Fibroblast of lung (primary cell): ENCODE results near the gene DRD2. TPM values are rescaled to one million over a fixed set of nuclear protein-coding genes. Genes with fewer than 3 reads are reported as not detected.

Experiments
- DNase-seq, 2 donors: peaks; one replicate each; pipeline versions ENCODE4 v3.0.0 to v3.0.0-alpha.2; 2010; ENCODE audit warnings: low read depth in 2 of 2
- H2AFZ ChIP-seq: 2 replicates; pipeline ENCODE4 v1.5.1; 2012; ENCODE audit warnings: low read length, control low read depth, inconsistent platforms
- H3K27ac ChIP-seq: 2 replicates; pipeline ENCODE4 v1.5.1; 2011; ENCODE audit warnings: low read length, control low read depth; ENCODE audit not compliant: insufficient read depth
- H3K27me3 ChIP-seq: 2 replicates; pipeline ENCODE4 v1.5.1; 2011; ENCODE audit warnings: mild to moderate bottlenecking, low read length; ENCODE audit not compliant: control insufficient read depth, insufficient read depth
- H3K36me3 ChIP-seq: 2 replicates; pipeline ENCODE4 v1.5.1; 2011; ENCODE audit warnings: low read length; ENCODE audit not compliant: control insufficient read depth, insufficient read depth
- H3K4me1 ChIP-seq: 2 replicates; pipeline ENCODE4 v1.5.1; 2011; ENCODE audit warnings: low read length; ENCODE audit not compliant: control insufficient read depth, insufficient read depth; ENCODE audit errors: extremely low read depth
- H3K4me2 ChIP-seq: 2 replicates; pipeline ENCODE4 v1.5.1; 2011; ENCODE audit warnings: low read length, control low read depth; ENCODE audit not compliant: insufficient read depth; ENCODE audit errors: extremely low read depth
- H3K4me3 ChIP-seq, 4 experiments: fragments of 200-600 bp in 1 of 4; sonication (generic) in 1 of 4; replicated peaks in 1 of 4; 2 replicates each; pipeline ENCODE4 v1.5.1; 2011 to 2016; ENCODE audit warnings: low read length in 4 of 4, low read depth in 3 of 4, mild to moderate bottlenecking in 3 of 4, control low read depth in 2 of 4, inconsistent platforms in 1 of 4, mixed read lengths in 1 of 4; ENCODE audit not compliant: insufficient read depth in 1 of 4; ENCODE audit errors: control extremely low read depth in 1 of 4
- H3K79me2 ChIP-seq: 2 replicates; pipeline ENCODE4 v1.5.1; 2012; ENCODE audit warnings: mild to moderate bottlenecking, low read length, inconsistent platforms; ENCODE audit not compliant: control insufficient read depth, insufficient read depth
- H3K9ac ChIP-seq: 2 replicates; pipeline ENCODE4 v1.5.1; 2011; ENCODE audit warnings: mild to moderate bottlenecking, low read length, control low read depth; ENCODE audit not compliant: insufficient read depth
- H3K9me3 ChIP-seq: 2 replicates; pipeline ENCODE4 v1.5.1; 2012; ENCODE audit warnings: low read depth, low read length; ENCODE audit not compliant: control insufficient read depth, insufficient read depth
- H4K20me1 ChIP-seq: 2 replicates; pipeline ENCODE4 v1.5.1; 2011; ENCODE audit warnings: low read length; ENCODE audit not compliant: control insufficient read depth, insufficient read depth; ENCODE audit errors: extremely low read depth
- CTCF ChIP-seq, 2 donors: IDR thresholded peaks in 1 of 2; conservative IDR thresholded peaks in 1 of 2; 1 replicate in 1 of 2; 2 replicates in 1 of 2; pipeline ENCODE4 v1.5.1; 2011 to 2012; ENCODE audit warnings: low read length in 2 of 2, control low read depth in 1 of 2, inconsistent platforms in 1 of 2, low read depth in 1 of 2, mild to moderate bottlenecking in 1 of 2
- EZH2 ChIP-seq: IDR thresholded peaks from 2 replicates; pipeline ENCODE4 v1.5.1; 2012; ENCODE audit warnings: low read length, control low read depth, mild to moderate bottlenecking; ENCODE audit errors: missing control alignments
- polyA plus RNA-seq, 2 donors: library from polyadenylated mRNA; depleted of rRNA in 1 of 2; stranded (reverse) in 1 of 2; unstranded in 1 of 2; fragments of >200 nt; gene quantifications; 2 replicates each; pipeline ENCODE4 v1.2.1, GENCODE V29; 2011 to 2012; ENCODE audit warnings: missing spikeins in 1 of 2
- total RNA-seq: library from RNA; depleted of rRNA; stranded (reverse); fragments of >200 nt; gene quantifications from 2 replicates; pipeline ENCODE4 v1.2.1, GENCODE V29; 2014

Gene DRD2
- total and polyA plus RNA-seq, 2 donors (not counting 1 experiment from before 2014, with no cell fraction given) = not detected

GRCh38 chr11:113407163-113407562, 68.0 kb downstream of the DRD2 start:
- H3K79me2 ChIP-seq = no peaks in the 10 kb centered on the region
- H4K20me1 ChIP-seq = no peaks in the 10 kb centered on the region
- no peaks in the 10 kb centered on the region for H3K36me3 ChIP-seq
- H3K4me1 ChIP-seq = no peaks in the 10 kb centered on the region
- no peak for DNase-seq
- no peak overlapping the region for H3K27ac ChIP-seq
- no peak overlapping the region for H3K9ac ChIP-seq
- no peaks in the 10 kb centered on the region for H3K9me3 ChIP-seq
- TF ChIP-seq CTCF (conservative IDR thresholded peaks at IDR 0.05 in 1 of 2, IDR thresholded peaks at IDR 0.05 in 1 of 2; ENCODE audit: low read depth in 1 of 2, low read length in 2 of 2) (no peak), EZH2 (no peak)
- no peak overlapping the region for H3K4me3 ChIP-seq
- no peak overlapping the region for H2AFZ ChIP-seq
- no peak overlapping the region for H3K4me2 ChIP-seq
- H3K27me3 ChIP-seq = no peaks in the 10 kb centered on the region

- Histone ChIP-seq H3K9ac (no peak overlapping the region), H3K9me3 (no peaks in the 10 kb centered on the region), H3K27ac (no peak overlapping the region), H3K4me2 (no peak overlapping the region), H3K79me2 (no peaks in the 10 kb centered on the region), H3K4me3 (no peak overlapping the region), H3K36me3 (no peaks in the 10 kb centered on the region), H3K4me1 (no peaks in the 10 kb centered on the region), H2AFZ (no peak overlapping the region), H3K27me3 (no peaks in the 10 kb centered on the region), H4K20me1 (no peaks in the 10 kb centered on the region)
- no peak for DNase-seq
- TF ChIP-seq EZH2 (no peak), CTCF (conservative IDR thresholded peaks at IDR 0.05 in 1 of 2, IDR thresholded peaks at IDR 0.05 in 1 of 2; ENCODE audit: low read depth in 1 of 2, low read length in 2 of 2) (no peak)
These were observed 69.3 kb downstream of the DRD2 start for GRCh38 chr11:113405724-113406478.

GRCh38 chr11:113404859-113405430, 70.3 kb downstream of the DRD2 start:
- Histone ChIP-seq H2AFZ (no peak overlapping the region), H3K9ac (no peak overlapping the region), H3K4me1 (no peaks in the 10 kb centered on the region), H3K4me3 (no peak overlapping the region), H4K20me1 (no peaks in the 10 kb centered on the region), H3K27ac (no peak overlapping the region), H3K79me2 (no peaks in the 10 kb centered on the region), H3K36me3 (no peaks in the 10 kb centered on the region), H3K27me3 (no peaks in the 10 kb centered on the region), H3K4me2 (no peak overlapping the region), H3K9me3 (no peaks in the 10 kb centered on the region)
- no peak for DNase-seq
- TF ChIP-seq EZH2 = no peak
- TF ChIP-seq CTCF (conservative IDR thresholded peaks at IDR 0.05 in 1 of 2, IDR thresholded peaks at IDR 0.05 in 1 of 2; ENCODE audit: low read depth in 1 of 2, low read length in 2 of 2) = no peak
